NB4 (cell line): ENCODE results near the gene GRK2.
A peak's percentile ranks its signal among the peaks of the same experiment; 100 is the strongest.

Experiments used
- DNase-seq: peaks from one replicate; pipeline ENCODE4 v3.0.0; 2010; ENCODE audit warnings: low read depth
- H3K4me3 ChIP-seq: one replicate; pipeline ENCODE4 v1.5.1; 2011; ENCODE audit warnings: mild to moderate bottlenecking, low read depth, low read length, moderate library complexity
- MYC ChIP-seq: IDR thresholded peaks from 2 replicates; pipeline ENCODE4 v1.6.1; 2011; ENCODE audit warnings: low read depth, low read length
- POLR2A ChIP-seq: IDR thresholded peaks from 2 replicates; pipeline ENCODE4 v1.6.1; 2011; ENCODE audit warnings: mild to moderate bottlenecking; ENCODE audit not compliant: insufficient read length; ENCODE audit errors: extremely low read depth
- TF ChIP-seq, protein P1 (sequence below): IDR thresholded peaks from one replicate; pipeline ENCODE4 v1.5.1; 2012; ENCODE audit warnings: low read depth, low read length
- TF ChIP-seq, protein P2 (sequence below): IDR thresholded peaks from 2 replicates; pipeline ENCODE4 v1.6.1; 2011; ENCODE audit warnings: low read depth, low read length

Gene GRK2

DNA sequence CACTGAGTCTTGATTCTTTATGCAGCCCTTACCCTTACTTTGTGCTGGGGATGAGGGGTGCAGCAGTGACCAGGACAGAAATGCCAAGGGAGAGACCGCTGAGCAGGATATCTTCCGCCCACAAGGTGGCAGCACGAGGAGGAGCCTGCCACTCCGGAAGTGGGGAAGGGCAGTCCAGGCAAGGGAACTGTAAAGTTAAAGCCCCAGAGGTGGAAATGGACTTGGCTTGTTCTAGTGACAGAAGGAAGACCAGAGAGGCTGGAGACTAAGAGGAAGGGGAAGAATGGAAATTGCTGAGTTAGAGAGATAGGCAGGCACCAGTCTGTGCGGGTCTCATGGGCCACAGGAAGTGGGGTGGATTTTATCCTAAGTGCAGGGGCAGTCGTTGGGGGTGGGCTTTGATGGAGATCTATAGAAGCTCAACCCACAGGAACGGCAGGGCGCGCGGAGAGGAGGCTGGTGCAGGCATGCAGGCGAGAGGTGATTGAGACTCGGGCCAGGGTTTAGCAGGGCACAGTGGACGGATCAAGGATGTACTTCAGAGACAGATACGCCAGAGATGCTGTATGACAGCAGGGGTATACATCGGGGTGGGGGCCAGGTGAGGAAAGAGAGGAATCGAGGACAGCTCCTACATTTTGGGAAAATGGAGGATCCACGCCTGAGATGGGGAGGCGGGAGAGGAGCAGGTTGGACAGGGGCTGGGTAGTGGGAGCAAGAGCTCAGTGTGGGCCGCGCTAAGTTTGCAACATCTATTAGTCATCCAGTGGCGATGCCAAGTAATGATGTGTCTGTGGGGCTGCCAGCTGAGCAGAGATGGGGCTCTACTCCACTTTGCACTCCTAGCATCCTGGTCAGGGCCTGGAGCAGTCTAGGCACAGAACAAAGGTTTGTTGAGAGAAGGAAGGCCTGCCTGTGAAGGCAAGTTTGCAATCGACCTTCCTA lies 3.3 kb upstream of the GRK2 start:
- TF ChIP-seq, protein P1, sequence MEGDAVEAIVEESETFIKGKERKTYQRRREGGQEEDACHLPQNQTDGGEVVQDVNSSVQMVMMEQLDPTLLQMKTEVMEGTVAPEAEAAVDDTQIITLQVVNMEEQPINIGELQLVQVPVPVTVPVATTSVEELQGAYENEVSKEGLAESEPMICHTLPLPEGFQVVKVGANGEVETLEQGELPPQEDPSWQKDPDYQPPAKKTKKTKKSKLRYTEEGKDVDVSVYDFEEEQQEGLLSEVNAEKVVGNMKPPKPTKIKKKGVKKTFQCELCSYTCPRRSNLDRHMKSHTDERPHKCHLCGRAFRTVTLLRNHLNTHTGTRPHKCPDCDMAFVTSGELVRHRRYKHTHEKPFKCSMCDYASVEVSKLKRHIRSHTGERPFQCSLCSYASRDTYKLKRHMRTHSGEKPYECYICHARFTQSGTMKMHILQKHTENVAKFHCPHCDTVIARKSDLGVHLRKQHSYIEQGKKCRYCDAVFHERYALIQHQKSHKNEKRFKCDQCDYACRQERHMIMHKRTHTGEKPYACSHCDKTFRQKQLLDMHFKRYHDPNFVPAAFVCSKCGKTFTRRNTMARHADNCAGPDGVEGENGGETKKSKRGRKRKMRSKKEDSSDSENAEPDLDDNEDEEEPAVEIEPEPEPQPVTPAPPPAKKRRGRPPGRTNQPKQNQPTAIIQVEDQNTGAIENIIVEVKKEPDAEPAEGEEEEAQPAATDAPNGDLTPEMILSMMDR: peak; percentile 91
- TF ChIP-seq POLR2A (no peak), MYC (no peak)
- TF ChIP-seq, protein P2, sequence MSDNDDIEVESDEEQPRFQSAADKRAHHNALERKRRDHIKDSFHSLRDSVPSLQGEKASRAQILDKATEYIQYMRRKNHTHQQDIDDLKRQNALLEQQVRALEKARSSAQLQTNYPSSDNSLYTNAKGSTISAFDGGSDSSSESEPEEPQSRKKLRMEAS: 0 out of 2 replicates have a peak, but pooled peaks have one; percentile 9
- DNase-seq: peak; percentile 92
- no peak overlapping the region for H3K4me3 ChIP-seq

DNA sequence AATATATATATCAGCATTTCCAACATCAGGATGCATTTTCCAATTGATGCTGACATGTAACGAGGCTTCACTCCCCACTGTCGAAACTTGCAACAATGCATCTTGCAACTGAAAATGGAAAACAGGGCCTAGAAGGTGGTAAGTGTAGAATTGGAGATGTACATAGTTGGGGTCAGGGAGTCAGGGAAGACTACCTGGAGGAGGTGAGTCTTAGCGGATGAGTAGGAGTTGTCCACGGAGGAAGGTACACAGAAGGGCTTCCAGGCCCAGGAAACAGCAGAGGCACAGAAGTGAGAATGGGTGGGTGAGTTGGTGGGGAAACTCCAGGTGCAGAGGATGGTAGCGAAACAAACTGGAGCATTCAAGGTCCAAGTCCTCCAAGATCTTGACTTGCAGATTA lies 2.0 kb upstream of the GRK2 start:
- no peak overlapping the region for H3K4me3 ChIP-seq
- TF ChIP-seq, protein P2: no peak
- no peak for TF ChIP-seq MYC
- TF ChIP-seq POLR2A: no peak
- TF ChIP-seq, protein P1: no peak

DNA sequence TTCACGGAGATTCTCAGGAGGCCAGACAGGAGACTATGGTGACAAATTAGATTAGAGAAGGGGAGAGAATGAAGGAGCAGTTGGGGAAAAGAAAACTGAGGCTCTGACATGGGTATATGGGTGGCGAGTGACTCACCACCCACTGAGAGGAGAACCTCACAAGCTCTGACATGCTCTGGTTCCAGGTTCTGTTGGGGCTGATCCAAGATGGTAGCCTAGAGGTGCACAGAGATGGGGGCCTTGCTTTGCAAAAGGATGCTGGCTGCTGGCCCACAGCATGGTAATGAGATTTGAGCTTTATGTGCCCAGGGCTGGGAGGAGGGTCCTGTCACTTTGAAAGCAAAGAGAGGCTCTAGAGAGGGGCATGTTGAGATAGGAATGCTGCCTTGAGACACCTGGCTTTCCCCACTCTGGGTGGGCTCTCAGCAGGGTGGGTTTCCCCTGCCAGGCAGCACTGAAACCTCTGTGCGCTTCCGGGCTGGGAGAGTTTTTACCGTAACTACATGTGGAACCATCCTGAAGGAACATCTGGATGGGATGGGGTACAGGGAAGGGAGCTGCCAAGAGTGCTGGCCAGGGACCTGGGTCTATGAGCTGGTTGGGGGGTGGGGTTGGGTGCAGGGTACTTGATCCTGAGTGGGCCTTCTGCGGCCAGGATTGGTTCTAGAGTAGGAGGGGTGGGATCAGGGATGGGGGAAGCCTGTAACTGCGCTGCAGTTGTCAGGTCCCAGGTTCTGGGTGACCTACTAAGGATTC lies 1.2 kb upstream of the GRK2 start:
- no peak for DNase-seq
- TF ChIP-seq, protein P1: no peak
- TF ChIP-seq MYC: no peak
- no peak for TF ChIP-seq POLR2A
- TF ChIP-seq, protein P2: no peak
- H3K4me3 ChIP-seq: no peak overlapping the region

More for the DNA sequence above, 2.0 kb upstream of the GRK2 start:
- DNase-seq: no peak

- TF ChIP-seq, protein P1: peak; percentile 42
- no peak for TF ChIP-seq POLR2A
- peak overlapping the region; percentile 23 for H3K4me3 ChIP-seq
- DNase-seq: peak; percentile 79
Observed at GRCh38 chr11:67265633-67266448, 432 bp upstream of the GRK2 start.

GRCh38 chr11:67267188-67268080 lies 1.2 kb downstream of the GRK2 start:
- TF ChIP-seq POLR2A: peak; percentile 8
- TF ChIP-seq, protein P1: no peak
- TF ChIP-seq, protein P2: peak; percentile 56
- peak; percentile 62 for TF ChIP-seq MYC
- DNase-seq: peak; percentile 70
- H3K4me3 ChIP-seq: peak overlapping the region; percentile 89
